ENCODE measurements around the gene GNAL. TPM values are rescaled to one million over a fixed set of nuclear protein-coding genes. Genes with fewer than 3 reads are reported as not detected.

GNAL gene
- total RNA-seq, 2 donors from 2014 or later, result 0.10 to 0.37 TPM

GRCh38 chr18:11745521-11745920 is 56.5 kb downstream of the GNAL start:
- ATAC-seq (no peak), DNase-seq (no peak)
- H3K9me3 ChIP-seq (ENCODE audit: control insufficient read depth, low read length, poor library complexity, severe bottlenecking), result no peaks in the 10 kb centered on the region
- Mint-ChIP-seq H3K27me3 (peaks cover 68% of the 10 kb centered on the region), H3K4me3 (no peak overlapping the region), H3K27ac (no peak overlapping the region), H3K36me3 (ENCODE audit: low read depth) (peaks cover 5% of the 10 kb centered on the region), H3K4me1 (peaks cover 5% of the 10 kb centered on the region)

GRCh38 chr18:11747286-11747685 is 58.2 kb downstream of the GNAL start:
- DNase-seq, result no peak
- no peak for ATAC-seq
- Mint-ChIP-seq H3K27me3 (peaks cover 67% of the 10 kb centered on the region), H3K27ac (no peak overlapping the region), H3K36me3 (ENCODE audit: low read depth) (peaks cover 10% of the 10 kb centered on the region), H3K4me1 (peaks cover 11% of the 10 kb centered on the region), H3K4me3 (no peak overlapping the region)
- no peaks in the 10 kb centered on the region for H3K9me3 ChIP-seq (ENCODE audit: control insufficient read depth, low read length, poor library complexity, severe bottlenecking)

- H3K4me1 Mint-ChIP-seq, result peaks cover 11% of the 10 kb centered on the region
These were observed 58.7 kb downstream of the GNAL start for GRCh38 chr18:11747731-11748130.

GRCh38 chr18:11749305-11749704 is 60.2 kb downstream of the GNAL start:
- H3K36me3 Mint-ChIP-seq (ENCODE audit: low read depth), result peaks cover 10% of the 10 kb centered on the region

More at GRCh38 chr18:11747731-11748130, 58.7 kb downstream of the GNAL start:
- Mint-ChIP-seq H3K4me3 (no peak overlapping the region), H3K36me3 (ENCODE audit: low read depth) (peaks cover 10% of the 10 kb centered on the region), H3K27ac (no peak overlapping the region), H3K27me3 (peaks cover 64% of the 10 kb centered on the region)
- no peak for ATAC-seq
- DNase-seq, result no peak
- H3K9me3 ChIP-seq (ENCODE audit: control insufficient read depth, low read length, poor library complexity, severe bottlenecking), result no peaks in the 10 kb centered on the region

GRCh38 chr18:11750171-11750570 is 61.1 kb downstream of the GNAL start:
- ATAC-seq, result no peak
- no peaks in the 10 kb centered on the region for H3K9me3 ChIP-seq (ENCODE audit: control insufficient read depth, low read length, poor library complexity, severe bottlenecking)
- Mint-ChIP-seq H3K36me3 (ENCODE audit: low read depth) (peaks cover 10% of the 10 kb centered on the region), H3K27ac (no peak overlapping the region), H3K27me3 (peaks cover 69% of the 10 kb centered on the region), H3K4me1 (peaks cover 11% of the 10 kb centered on the region), H3K4me3 (no peak overlapping the region)
- no peak for DNase-seq

More at GRCh38 chr18:11749305-11749704, 60.2 kb downstream of the GNAL start:
- DNase-seq (no peak), ATAC-seq (no peak)
- peaks cover 11% of the 10 kb centered on the region for H3K4me1 Mint-ChIP-seq
- H3K9me3 ChIP-seq (ENCODE audit: control insufficient read depth, low read length, poor library complexity, severe bottlenecking), result no peaks in the 10 kb centered on the region
- no peak overlapping the region for H3K4me3 Mint-ChIP-seq
- H3K27ac Mint-ChIP-seq, result no peak overlapping the region
- H3K27me3 Mint-ChIP-seq, result peaks cover 64% of the 10 kb centered on the region

- Mint-ChIP-seq H3K36me3 (ENCODE audit: low read depth) (peaks cover 10% of the 10 kb centered on the region), H3K4me3 (peak overlapping the region; percentile 78), H3K4me1 (peaks cover 11% of the 10 kb centered on the region), H3K27me3 (peaks cover 70% of the 10 kb centered on the region), H3K27ac (no peak overlapping the region)
- ATAC-seq (no peak), DNase-seq (no peak)
- H3K9me3 ChIP-seq (ENCODE audit: control insufficient read depth, low read length, poor library complexity, severe bottlenecking), result no peaks in the 10 kb centered on the region
These were observed 61.7 kb downstream of the GNAL start for GRCh38 chr18:11750581-11751310.

- H3K27me3 Mint-ChIP-seq, result peaks cover 63% of the 10 kb centered on the region
- peak overlapping the region; percentile 80 for H3K4me3 Mint-ChIP-seq
- H3K36me3 Mint-ChIP-seq (ENCODE audit: low read depth), result peaks cover 8% of the 10 kb centered on the region
- ATAC-seq, result no peak
- no peak overlapping the region for H3K27ac Mint-ChIP-seq
- H3K4me1 Mint-ChIP-seq, result peaks cover 11% of the 10 kb centered on the region
- no peaks in the 10 kb centered on the region for H3K9me3 ChIP-seq (ENCODE audit: control insufficient read depth, low read length, poor library complexity, severe bottlenecking)
- no peak for DNase-seq
These were observed 62.5 kb downstream of the GNAL start for GRCh38 chr18:11751341-11752115.

- H3K9me3 ChIP-seq (ENCODE audit: control insufficient read depth, low read length, poor library complexity, severe bottlenecking), result no peaks in the 10 kb centered on the region
- Mint-ChIP-seq H3K27me3 (peaks cover 62% of the 10 kb centered on the region), H3K27ac (no peak overlapping the region), H3K4me1 (peaks cover 14% of the 10 kb centered on the region), H3K4me3 (peak overlapping the region; percentile 80), H3K36me3 (ENCODE audit: low read depth) (peaks cover 10% of the 10 kb centered on the region)
- DNase-seq (no peak), ATAC-seq (peak; percentile 30)
These were observed 63.2 kb downstream of the GNAL start for GRCh38 chr18:11752116-11752911.

GRCh38 chr18:11754979-11755378 is 65.9 kb downstream of the GNAL start:
- H3K27ac Mint-ChIP-seq, result no peak overlapping the region
- DNase-seq, result no peak
- no peak for ATAC-seq
- no peak overlapping the region for H3K4me3 Mint-ChIP-seq
- peaks cover 16% of the 10 kb centered on the region for H3K4me1 Mint-ChIP-seq
- H3K36me3 Mint-ChIP-seq (ENCODE audit: low read depth), result peaks cover 11% of the 10 kb centered on the region
- H3K27me3 Mint-ChIP-seq, result peaks cover 60% of the 10 kb centered on the region
- H3K9me3 ChIP-seq (ENCODE audit: control insufficient read depth, low read length, poor library complexity, severe bottlenecking), result no peaks in the 10 kb centered on the region

- peak overlapping the region; percentile 14 for H3K27ac Mint-ChIP-seq
- no peaks in the 10 kb centered on the region for H3K9me3 ChIP-seq (ENCODE audit: control insufficient read depth, low read length, poor library complexity, severe bottlenecking)
- H3K4me1 Mint-ChIP-seq, result peaks cover 7% of the 10 kb centered on the region
- no peak for DNase-seq
- H3K27me3 Mint-ChIP-seq, result peaks cover 43% of the 10 kb centered on the region
- no peak overlapping the region for H3K4me3 Mint-ChIP-seq
- ATAC-seq, result no peak
- peaks cover 5% of the 10 kb centered on the region for H3K36me3 Mint-ChIP-seq (ENCODE audit: low read depth)
These were observed 68.1 kb downstream of the GNAL start for GRCh38 chr18:11757084-11757590.

- H3K4me1 Mint-ChIP-seq, result peaks cover 5% of the 10 kb centered on the region
- no peak overlapping the region for H3K4me3 Mint-ChIP-seq
- no peak overlapping the region for H3K27ac Mint-ChIP-seq
- DNase-seq (no peak), ATAC-seq (no peak)
- H3K36me3 Mint-ChIP-seq (ENCODE audit: low read depth), result peaks cover 3% of the 10 kb centered on the region
- H3K27me3 Mint-ChIP-seq, result peaks cover 27% of the 10 kb centered on the region
- H3K9me3 ChIP-seq (ENCODE audit: control insufficient read depth, low read length, poor library complexity, severe bottlenecking), result no peaks in the 10 kb centered on the region
These were observed 70.4 kb downstream of the GNAL start for GRCh38 chr18:11759456-11759855.

GRCh38 chr18:11760498-11761167 is 71.6 kb downstream of the GNAL start:
- no peak overlapping the region for H3K4me3 Mint-ChIP-seq
- H3K4me1 Mint-ChIP-seq, result peaks cover 5% of the 10 kb centered on the region
- no peak for DNase-seq
- H3K9me3 ChIP-seq (ENCODE audit: control insufficient read depth, low read length, poor library complexity, severe bottlenecking), result no peaks in the 10 kb centered on the region
- no peak overlapping the region for H3K27ac Mint-ChIP-seq
- peaks cover 20% of the 10 kb centered on the region for H3K27me3 Mint-ChIP-seq
- no peak for ATAC-seq
- peaks cover 3% of the 10 kb centered on the region for H3K36me3 Mint-ChIP-seq (ENCODE audit: low read depth)

Measured in T-helper 17 cell (primary cell).